A172 (cell line): ENCODE measurements around the gene HMCN2. TPM values are rescaled to one million over a fixed set of nuclear protein-coding genes. Genes with fewer than 3 reads are reported as not detected.

ENCODE experiments used
- DNase-seq: peaks from one replicate; pipeline ENCODE4 v3.0.0-alpha.2; 2015; ENCODE audit warnings: low spot score
- total RNA-seq: library from RNA; depleted of rRNA; stranded (reverse); fragments of >200 nt; shearing (Covaris generic); gene quantifications from 2 replicates; pipeline ENCODE4 v1.2.3, GENCODE V29; 2014

The HMCN2 gene
- total RNA-seq, 1 experiment from 2014 or later, result 0.02 TPM

GRCh38 chr9:130308081-130308571 lies 42.6 kb downstream of the HMCN2 start:
- DNase-seq, result no peak

GRCh38 chr9:130309689-130310455 lies 44.3 kb downstream of the HMCN2 start:
- no peak for DNase-seq

- no peak for DNase-seq
These were observed 44.9 kb downstream of the HMCN2 start for GRCh38 chr9:130310456-130310855.

- no peak for DNase-seq
These were observed 45.4 kb downstream of the HMCN2 start for GRCh38 chr9:130311003-130311402.

- DNase-seq, result no peak
These were observed 46.0 kb downstream of the HMCN2 start for GRCh38 chr9:130311408-130312140.

GRCh38 chr9:130313103-130313858 lies 47.7 kb downstream of the HMCN2 start:
- peak; percentile 53 for DNase-seq

GRCh38 chr9:130315446-130316226 lies 50.1 kb downstream of the HMCN2 start:
- DNase-seq, result no peak

GRCh38 chr9:130316430-130316829 lies 50.9 kb downstream of the HMCN2 start:
- no peak for DNase-seq

- no peak for DNase-seq
These were observed 53.7 kb downstream of the HMCN2 start for GRCh38 chr9:130319300-130319699.

- DNase-seq, result no peak
These were observed 54.6 kb downstream of the HMCN2 start for GRCh38 chr9:130319944-130320712.

GRCh38 chr9:130320723-130321481 lies 55.3 kb downstream of the HMCN2 start:
- DNase-seq, result no peak

GRCh38 chr9:130321539-130321938 lies 56.0 kb downstream of the HMCN2 start:
- no peak for DNase-seq

- DNase-seq, result no peak
These were observed 57.6 kb downstream of the HMCN2 start for GRCh38 chr9:130323051-130323745.

- no peak for DNase-seq
These were observed 60.4 kb downstream of the HMCN2 start for GRCh38 chr9:130325921-130326320.

GRCh38 chr9:130327070-130327780 lies 61.7 kb downstream of the HMCN2 start:
- DNase-seq, result no peak

GRCh38 chr9:130327781-130328348 lies 62.3 kb downstream of the HMCN2 start:
- no peak for DNase-seq

GRCh38 chr9:130328349-130328801 lies 62.8 kb downstream of the HMCN2 start:
- DNase-seq, result no peak

- DNase-seq, result no peak
These were observed 63.5 kb downstream of the HMCN2 start for GRCh38 chr9:130329061-130329460.
